Vagina (tissue), 2 donors: ENCODE data around the gene SFXN3.

Experiments used
- POLR2A ChIP-seq, 2 donors: fragments of 450-650 bp; IDR thresholded peaks; one replicate each; pipeline ENCODE4 v1.6.1; 2017; ENCODE audit warnings: antibody characterized with exemption in 2 of 2, mild to moderate bottlenecking in 2 of 2, moderate library complexity in 2 of 2
- POLR2AphosphoS5 ChIP-seq, 2 donors: sonication (generic); formaldehyde crosslinking; IDR thresholded peaks; one replicate each; pipeline ENCODE4 v1.9.0; 2017; ENCODE audit warnings: antibody characterized with exemption in 2 of 2, mild to moderate bottlenecking in 2 of 2, low read depth in 1 of 2; ENCODE audit not compliant: insufficient read depth in 1 of 2
- TF ChIP-seq, protein P1 (sequence below), 3 experiments: fragments of 450-650 bp in 2 of 3; fragments of 200-600 bp in 1 of 3; sonication (generic) in 1 of 3; IDR thresholded peaks; one replicate each; pipeline ENCODE4 v1.5.1; 2017 to 2019; ENCODE audit warnings: antibody characterized with exemption in 3 of 3, mild to moderate bottlenecking in 2 of 3, moderate library complexity in 2 of 3

DNA sequence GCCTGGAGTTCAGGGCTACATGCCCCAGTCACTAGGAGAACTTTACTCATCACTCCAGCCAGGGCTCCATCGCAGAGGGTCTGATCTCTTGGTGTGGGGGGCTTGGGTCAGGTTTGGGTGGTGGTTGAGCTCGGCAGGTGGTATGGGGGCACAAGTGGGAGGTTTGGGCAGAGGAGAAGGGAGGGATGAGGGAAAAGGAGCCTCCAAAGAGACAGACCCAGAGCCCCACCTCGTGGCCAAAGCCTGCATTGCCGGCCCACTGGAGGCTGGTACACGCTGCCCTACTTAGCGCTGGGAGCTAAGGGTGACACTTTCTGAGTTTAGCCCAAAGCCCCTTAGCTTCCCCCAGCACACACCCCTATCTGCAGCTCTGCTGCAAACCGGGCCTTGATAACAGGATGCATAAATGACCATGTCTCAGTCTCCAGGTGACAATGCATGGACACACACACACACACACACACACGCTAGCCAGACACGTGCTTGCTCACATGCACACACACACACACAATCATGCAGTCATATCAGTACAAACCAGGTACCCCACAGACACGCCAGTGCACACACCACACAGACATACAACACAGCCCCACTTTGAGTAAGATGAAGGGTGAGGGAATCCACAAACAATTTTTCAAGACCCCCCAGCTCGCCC is 16.7 kb upstream of the SFXN3 start:
- TF ChIP-seq POLR2A (IDR thresholded peaks at IDR 0.05) (no peak), POLR2AphosphoS5 (IDR thresholded peaks at IDR 0.05; ENCODE audit: insufficient read depth in 1 of 2, low read depth in 1 of 2) (no peak)
- TF ChIP-seq, protein P1, sequence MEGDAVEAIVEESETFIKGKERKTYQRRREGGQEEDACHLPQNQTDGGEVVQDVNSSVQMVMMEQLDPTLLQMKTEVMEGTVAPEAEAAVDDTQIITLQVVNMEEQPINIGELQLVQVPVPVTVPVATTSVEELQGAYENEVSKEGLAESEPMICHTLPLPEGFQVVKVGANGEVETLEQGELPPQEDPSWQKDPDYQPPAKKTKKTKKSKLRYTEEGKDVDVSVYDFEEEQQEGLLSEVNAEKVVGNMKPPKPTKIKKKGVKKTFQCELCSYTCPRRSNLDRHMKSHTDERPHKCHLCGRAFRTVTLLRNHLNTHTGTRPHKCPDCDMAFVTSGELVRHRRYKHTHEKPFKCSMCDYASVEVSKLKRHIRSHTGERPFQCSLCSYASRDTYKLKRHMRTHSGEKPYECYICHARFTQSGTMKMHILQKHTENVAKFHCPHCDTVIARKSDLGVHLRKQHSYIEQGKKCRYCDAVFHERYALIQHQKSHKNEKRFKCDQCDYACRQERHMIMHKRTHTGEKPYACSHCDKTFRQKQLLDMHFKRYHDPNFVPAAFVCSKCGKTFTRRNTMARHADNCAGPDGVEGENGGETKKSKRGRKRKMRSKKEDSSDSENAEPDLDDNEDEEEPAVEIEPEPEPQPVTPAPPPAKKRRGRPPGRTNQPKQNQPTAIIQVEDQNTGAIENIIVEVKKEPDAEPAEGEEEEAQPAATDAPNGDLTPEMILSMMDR (IDR thresholded peaks at IDR 0.05) = peak; percentile 86 to 89 (median 88)
